ENCODE results near the gene MROH9.

The MROH9 gene

DNA sequence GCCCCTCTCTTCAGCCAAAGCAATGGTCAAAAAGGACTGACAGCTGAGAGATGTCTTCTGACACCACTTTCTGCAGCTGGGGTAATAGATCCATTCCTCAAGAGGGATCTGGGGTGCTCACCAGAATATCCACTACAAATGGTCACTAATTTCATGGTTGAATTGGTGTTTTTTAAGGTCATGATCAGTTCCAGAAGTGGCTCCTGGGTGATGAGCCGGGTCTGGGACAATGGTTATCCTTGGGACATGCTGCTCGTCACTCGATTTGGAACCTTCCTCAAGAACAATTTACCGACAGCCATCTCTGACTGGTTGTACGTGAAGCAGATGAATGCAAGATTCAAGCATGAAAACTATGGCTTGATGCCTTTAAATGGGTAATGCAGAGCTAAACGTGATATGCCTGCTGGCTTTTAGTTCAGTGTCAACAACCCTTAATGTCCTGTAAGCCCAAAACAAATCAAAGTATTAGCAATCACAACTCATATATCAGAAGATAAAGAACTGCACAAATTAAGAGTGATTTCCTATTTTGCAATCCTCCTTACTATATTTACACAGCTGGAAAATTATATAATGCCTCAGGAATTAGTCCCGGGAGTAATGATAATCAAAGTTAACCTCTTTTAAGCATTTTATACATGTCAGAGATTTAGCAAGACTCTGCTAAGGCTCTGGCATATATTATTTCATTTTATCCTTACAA, 175.4 kb downstream of the MROH9 start:
- Mint-ChIP-seq H3K27ac (no peak overlapping the region), H3K4me1 (no peaks in the 10 kb centered on the region), H3K36me3 (ENCODE audit: low read depth) (no peaks in the 10 kb centered on the region), H3K4me3 (no peak overlapping the region), H3K9me3 (no peaks in the 10 kb centered on the region), H3K27me3 (ENCODE audit: low read depth, poor library complexity) (peaks cover 6% of the 10 kb centered on the region)
- TF ChIP-seq, protein P1, sequence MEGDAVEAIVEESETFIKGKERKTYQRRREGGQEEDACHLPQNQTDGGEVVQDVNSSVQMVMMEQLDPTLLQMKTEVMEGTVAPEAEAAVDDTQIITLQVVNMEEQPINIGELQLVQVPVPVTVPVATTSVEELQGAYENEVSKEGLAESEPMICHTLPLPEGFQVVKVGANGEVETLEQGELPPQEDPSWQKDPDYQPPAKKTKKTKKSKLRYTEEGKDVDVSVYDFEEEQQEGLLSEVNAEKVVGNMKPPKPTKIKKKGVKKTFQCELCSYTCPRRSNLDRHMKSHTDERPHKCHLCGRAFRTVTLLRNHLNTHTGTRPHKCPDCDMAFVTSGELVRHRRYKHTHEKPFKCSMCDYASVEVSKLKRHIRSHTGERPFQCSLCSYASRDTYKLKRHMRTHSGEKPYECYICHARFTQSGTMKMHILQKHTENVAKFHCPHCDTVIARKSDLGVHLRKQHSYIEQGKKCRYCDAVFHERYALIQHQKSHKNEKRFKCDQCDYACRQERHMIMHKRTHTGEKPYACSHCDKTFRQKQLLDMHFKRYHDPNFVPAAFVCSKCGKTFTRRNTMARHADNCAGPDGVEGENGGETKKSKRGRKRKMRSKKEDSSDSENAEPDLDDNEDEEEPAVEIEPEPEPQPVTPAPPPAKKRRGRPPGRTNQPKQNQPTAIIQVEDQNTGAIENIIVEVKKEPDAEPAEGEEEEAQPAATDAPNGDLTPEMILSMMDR (IDR thresholded peaks at IDR 0.05): no peak
- DNase-seq: no peak

DNA sequence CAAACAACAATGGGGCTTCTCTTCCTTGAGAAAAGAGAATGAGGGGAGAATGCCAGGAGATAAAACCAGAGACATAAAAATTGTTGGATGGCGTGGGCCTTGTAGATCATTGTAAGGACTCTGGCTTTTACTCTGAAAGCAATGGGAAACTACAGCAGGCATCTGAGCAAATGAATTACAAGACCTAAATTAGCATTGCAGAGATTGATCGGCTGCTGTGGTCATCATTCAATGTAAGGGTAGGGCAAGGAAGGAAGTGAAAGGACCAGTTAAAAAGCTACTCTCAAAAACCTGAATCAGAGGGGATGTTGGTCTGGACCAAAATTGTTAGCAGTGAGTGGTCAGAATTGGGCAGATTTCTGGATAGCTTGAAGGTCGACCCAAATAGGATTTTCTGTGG, 176.8 kb downstream of the MROH9 start:
- Mint-ChIP-seq H3K27ac (no peak overlapping the region), H3K27me3 (ENCODE audit: low read depth, poor library complexity) (peaks cover 6% of the 10 kb centered on the region), H3K36me3 (ENCODE audit: low read depth) (no peaks in the 10 kb centered on the region), H3K9me3 (no peaks in the 10 kb centered on the region), H3K4me1 (no peaks in the 10 kb centered on the region), H3K4me3 (no peak overlapping the region)
- TF ChIP-seq, protein P1 (IDR thresholded peaks at IDR 0.05): no peak
- DNase-seq: no peak

DNA sequence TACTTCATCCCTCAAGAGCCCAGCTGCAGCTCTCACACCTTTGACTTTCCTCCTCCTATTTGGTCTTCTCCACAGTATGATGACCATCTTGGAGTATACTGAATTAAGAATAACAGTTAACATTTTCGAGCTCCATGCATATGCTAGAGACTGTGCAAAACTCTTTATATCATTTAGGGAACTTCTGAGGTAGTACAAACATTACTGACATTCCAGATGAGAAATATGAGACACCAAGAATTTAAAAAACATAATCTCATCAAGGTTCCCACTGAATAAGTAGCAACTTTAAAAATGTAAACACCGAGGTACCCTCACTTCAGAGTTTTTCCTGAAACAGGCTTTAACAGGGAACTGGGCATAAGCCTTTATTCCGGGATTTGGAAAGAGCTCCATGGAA, 178.0 kb downstream of the MROH9 start:
- Mint-ChIP-seq H3K27ac (no peak overlapping the region), H3K9me3 (no peaks in the 10 kb centered on the region), H3K36me3 (ENCODE audit: low read depth) (no peaks in the 10 kb centered on the region), H3K27me3 (ENCODE audit: low read depth, poor library complexity) (peaks cover 6% of the 10 kb centered on the region), H3K4me1 (no peaks in the 10 kb centered on the region), H3K4me3 (no peak overlapping the region)
- TF ChIP-seq, protein P1 (IDR thresholded peaks at IDR 0.05): no peak
- DNase-seq: no peak
